ENCODE results near the gene CCDC124.

CCDC124 gene

GRCh38 chr19:17969096-17969792, 36.4 kb downstream of the CCDC124 start:
- no peak for TF ChIP-seq CTCF (IDR thresholded peaks at IDR 0.05; ENCODE audit: insufficient read depth, low read length, poor library complexity, severe bottlenecking)
- Histone ChIP-seq H3K27ac (ENCODE audit: low read depth, low read length) (no peak overlapping the region), H3K79me2 (ENCODE audit: insufficient read depth, low read length) (no peaks in the 10 kb centered on the region), H3F3A (ENCODE audit: insufficient read depth) (0 out of 2 replicates have a peak, but pooled peaks cover 3% of the 10 kb centered on the region), H3K4me3 (ENCODE audit: insufficient read depth, low read length, poor library complexity, severe bottlenecking) (no peak overlapping the region), H3K9ac (ENCODE audit: low read length) (no peak overlapping the region), H3K9me2 (replicated peaks; ENCODE audit: insufficient read depth, low read length) (no peaks in the 10 kb centered on the region), H3K27me3 (ENCODE audit: low read length) (no peaks in the 10 kb centered on the region), H3K4me2 (ENCODE audit: low read depth, low read length, poor library complexity, severe bottlenecking) (no peak overlapping the region), H3K9me3 (ENCODE audit: insufficient read depth, low read length) (no peaks in the 10 kb centered on the region), H2AFZ (ENCODE audit: low read depth, low read length, severe bottlenecking) (no peak overlapping the region), H4K20me1 (ENCODE audit: low read depth, low read length) (no peaks in the 10 kb centered on the region), H3K36me3 (ENCODE audit: low read length) (no peaks in the 10 kb centered on the region)

- Histone ChIP-seq H3K27ac (ENCODE audit: low read depth, low read length) (no peak overlapping the region), H3K9me2 (replicated peaks; ENCODE audit: insufficient read depth, low read length) (no peaks in the 10 kb centered on the region), H3F3A (ENCODE audit: insufficient read depth) (0 out of 2 replicates have a peak, but pooled peaks cover 3% of the 10 kb centered on the region), H3K9ac (ENCODE audit: low read length) (no peak overlapping the region), H4K20me1 (ENCODE audit: low read depth, low read length) (no peaks in the 10 kb centered on the region), H3K79me2 (ENCODE audit: insufficient read depth, low read length) (no peaks in the 10 kb centered on the region), H3K9me3 (ENCODE audit: insufficient read depth, low read length) (no peaks in the 10 kb centered on the region), H3K27me3 (ENCODE audit: low read length) (no peaks in the 10 kb centered on the region), H3K36me3 (ENCODE audit: low read length) (no peaks in the 10 kb centered on the region), H2AFZ (ENCODE audit: low read depth, low read length, severe bottlenecking) (no peak overlapping the region), H3K4me2 (ENCODE audit: low read depth, low read length, poor library complexity, severe bottlenecking) (no peak overlapping the region), H3K4me3 (ENCODE audit: insufficient read depth, low read length, poor library complexity, severe bottlenecking) (no peak overlapping the region)
- TF ChIP-seq EZH2phosphoT487 (conservative IDR thresholded peaks at IDR 0.05; ENCODE audit: low read length) (no peak), CTCF (IDR thresholded peaks at IDR 0.05; ENCODE audit: insufficient read depth, low read length, poor library complexity, severe bottlenecking) (no peak)
Observed at GRCh38 chr19:17972230-17972629, 39.4 kb downstream of the CCDC124 start.

- Histone ChIP-seq H3F3A (ENCODE audit: insufficient read depth) (no peaks in the 10 kb centered on the region; the same call in 1 of the 2 replicates), H3K27me3 (ENCODE audit: low read length) (no peaks in the 10 kb centered on the region), H3K9ac (ENCODE audit: low read length) (no peak overlapping the region), H3K79me2 (ENCODE audit: insufficient read depth, low read length) (no peaks in the 10 kb centered on the region), H3K36me3 (ENCODE audit: low read length) (no peaks in the 10 kb centered on the region), H4K20me1 (ENCODE audit: low read depth, low read length) (no peaks in the 10 kb centered on the region), H3K9me3 (ENCODE audit: insufficient read depth, low read length) (no peaks in the 10 kb centered on the region), H3K4me3 (ENCODE audit: insufficient read depth, low read length, poor library complexity, severe bottlenecking) (no peak overlapping the region), H3K9me2 (replicated peaks; ENCODE audit: insufficient read depth, low read length) (no peaks in the 10 kb centered on the region), H3K4me2 (ENCODE audit: low read depth, low read length, poor library complexity, severe bottlenecking) (no peak overlapping the region), H2AFZ (ENCODE audit: low read depth, low read length, severe bottlenecking) (no peak overlapping the region), H3K27ac (ENCODE audit: low read depth, low read length) (no peak overlapping the region)
- TF ChIP-seq EZH2phosphoT487 (conservative IDR thresholded peaks at IDR 0.05; ENCODE audit: low read length) (no peak), CTCF (IDR thresholded peaks at IDR 0.05; ENCODE audit: insufficient read depth, low read length, poor library complexity, severe bottlenecking) (no peak)
Observed at GRCh38 chr19:17973759-17974158, 40.9 kb downstream of the CCDC124 start.
